GM19240 (cell line): ENCODE data around the gene PSMC3.

Source experiments
- DNase-seq: peaks from one replicate; pipeline ENCODE4 v3.0.0; 2011; ENCODE audit warnings: low spot score; ENCODE audit not compliant: insufficient read length

PSMC3 gene

GRCh38 chr11:47426062-47426956, at the start of gene PSMC3:
PSMC3 (minus strand) TSS chr11:47426439; CDS start chr11:47426279, 160 bp downstream.
- DNase-seq, result peak; percentile 93

GRCh38 chr11:47470671-47471070, 44.4 kb upstream of the PSMC3 start:
- DNase-seq, result no peak

- DNase-seq, result no peak
These were observed 43.3 kb upstream of the PSMC3 start for GRCh38 chr11:47469361-47470179.

GRCh38 chr11:47468598-47469214, 42.5 kb upstream of the PSMC3 start:
- DNase-seq, result no peak

DNA sequence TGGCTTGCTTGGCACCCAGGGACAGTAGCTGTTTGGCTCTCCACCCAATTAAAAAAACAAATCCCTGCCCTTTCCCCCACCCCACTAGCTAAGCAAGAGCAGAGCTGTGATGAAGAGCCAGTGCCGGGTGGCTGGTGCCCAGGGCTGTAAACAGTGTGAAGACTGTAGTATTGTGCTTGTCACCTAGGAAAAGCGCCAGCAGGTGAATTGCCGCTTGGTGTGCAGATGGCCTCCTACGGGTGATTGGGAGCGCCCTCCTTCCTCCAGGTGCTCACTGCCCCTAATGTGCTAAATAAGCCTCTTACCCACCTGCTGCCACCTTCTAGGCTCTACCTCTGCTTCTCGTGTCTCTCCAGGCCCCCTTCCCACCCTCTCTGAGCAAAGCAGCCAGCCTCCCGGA, 41.1 kb upstream of the PSMC3 start:
- DNase-seq, result no peak

- no peak for DNase-seq
These were observed 40.5 kb upstream of the PSMC3 start for GRCh38 chr11:47466701-47467250.

DNA sequence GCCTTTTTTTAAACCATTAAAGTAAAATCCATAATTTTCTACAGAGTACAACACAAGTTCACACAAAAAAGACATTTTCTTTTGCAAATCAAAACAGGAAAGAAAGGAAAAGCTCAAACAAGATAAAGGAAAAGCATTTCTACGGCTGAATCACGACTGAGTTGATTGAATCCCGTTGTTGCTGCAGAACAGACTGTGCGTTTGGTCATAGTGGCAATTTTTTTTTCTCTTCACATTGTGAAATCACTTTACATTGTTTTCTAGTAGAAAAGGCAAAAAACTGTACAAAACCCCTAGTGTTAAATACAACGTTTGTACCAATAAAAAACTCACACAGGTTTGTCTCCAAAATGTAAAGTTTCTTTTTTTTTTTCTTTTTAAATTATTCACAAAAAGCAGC, 40.0 kb upstream of the PSMC3 start:
- no peak for DNase-seq

- no peak for DNase-seq
These were observed 38.2 kb upstream of the PSMC3 start for GRCh38 chr11:47464483-47464882.

- DNase-seq, result no peak
These were observed 35.6 kb upstream of the PSMC3 start for GRCh38 chr11:47461876-47462275.

- no peak for DNase-seq
These were observed 34.5 kb upstream of the PSMC3 start for GRCh38 chr11:47460571-47461235.

- DNase-seq, result peak; percentile 71
These were observed 28.0 kb upstream of the PSMC3 start for GRCh38 chr11:47454258-47454671.

DNA sequence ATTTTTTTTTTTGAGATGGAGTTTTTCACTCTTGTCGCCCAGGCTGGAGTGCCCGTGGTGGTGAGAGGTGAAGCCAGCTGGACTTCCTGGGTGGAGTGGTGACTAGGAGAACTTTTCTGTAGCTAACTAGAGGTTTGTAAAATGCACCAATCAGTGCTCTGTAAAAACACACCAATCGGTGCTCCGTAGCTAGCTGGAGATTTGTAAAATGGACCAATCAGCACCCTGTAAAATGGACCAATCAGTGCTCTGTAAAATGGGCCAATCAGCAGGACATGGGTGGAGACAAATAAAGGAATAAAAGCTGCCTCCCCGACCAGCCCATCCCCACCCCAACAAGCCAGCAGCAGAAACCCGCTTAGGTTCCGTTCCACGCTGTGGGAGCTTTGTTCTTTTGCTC, 27.1 kb upstream of the PSMC3 start:
- no peak for DNase-seq

DNA sequence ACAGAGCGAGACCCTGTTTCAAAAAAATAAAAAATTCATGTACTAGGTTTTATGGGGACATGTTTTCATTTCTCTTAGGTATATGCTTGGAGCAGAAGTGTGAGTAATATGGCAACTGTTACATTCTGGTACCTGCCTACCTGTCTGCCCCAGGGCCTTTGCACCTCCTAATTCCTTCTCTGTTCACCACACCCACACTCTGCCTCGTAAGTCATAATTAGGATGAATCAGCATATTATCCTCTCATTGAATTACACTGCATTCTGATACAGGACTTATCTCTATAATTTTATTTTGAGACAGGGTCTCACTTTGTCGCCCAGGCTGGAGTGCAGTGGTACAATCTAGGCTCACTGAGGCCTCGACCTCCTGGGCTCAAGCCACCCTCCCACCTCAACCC, 25.8 kb upstream of the PSMC3 start:
- no peak for DNase-seq

- DNase-seq, result no peak
These were observed 25.2 kb upstream of the PSMC3 start for GRCh38 chr11:47451436-47451835.

GRCh38 chr11:47449541-47449940, 23.3 kb upstream of the PSMC3 start:
- no peak for DNase-seq

GRCh38 chr11:47448566-47449427, 22.6 kb upstream of the PSMC3 start, which contains the start of gene RAPSN:
RAPSN (minus strand) TSS chr11:47449136; CDS start chr11:47448964, 172 bp downstream.
- no peak for DNase-seq

DNA sequence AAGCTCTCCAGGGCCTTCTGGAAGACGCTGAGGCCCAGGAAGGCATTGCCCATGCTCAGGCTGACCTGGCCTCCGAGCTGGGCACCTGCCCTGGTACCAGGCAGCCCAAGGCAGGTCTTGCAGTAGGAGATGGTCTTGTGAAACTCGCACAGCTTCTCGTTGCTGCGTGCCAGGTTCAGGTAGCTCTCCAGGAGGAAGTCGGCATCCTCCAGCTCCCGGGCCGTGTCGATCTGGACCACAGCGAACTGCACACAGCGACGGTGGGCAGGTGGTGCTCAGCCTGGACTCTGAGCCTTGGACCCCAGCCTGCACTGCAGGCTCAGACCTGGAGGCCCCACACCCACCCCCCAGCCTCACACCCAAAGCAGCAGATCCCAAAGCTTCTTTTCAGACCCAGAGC, 21.7 kb upstream of the PSMC3 start:
- DNase-seq, result no peak

DNA sequence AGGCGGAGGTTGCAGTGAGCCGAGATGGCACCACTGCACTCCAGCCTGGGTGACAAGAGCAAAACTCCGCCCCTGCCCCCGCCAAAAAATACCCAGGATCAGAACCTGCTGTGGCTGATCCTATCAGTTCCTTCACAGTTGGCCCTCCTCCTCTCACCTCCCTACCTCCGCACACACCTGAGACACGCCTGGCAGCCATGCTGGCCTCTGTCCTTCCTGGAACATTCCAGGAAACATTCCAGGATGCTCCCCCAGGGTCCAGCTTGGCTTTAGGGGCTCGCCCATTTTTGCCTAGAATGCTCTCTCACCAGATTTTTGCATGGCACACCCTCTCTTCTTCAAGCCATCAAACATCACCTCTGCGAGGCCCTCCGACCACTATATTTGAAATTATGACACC, 20.6 kb upstream of the PSMC3 start:
- DNase-seq, result no peak

- DNase-seq, result no peak
These were observed 19.6 kb upstream of the PSMC3 start for GRCh38 chr11:47445840-47446239.

- no peak for DNase-seq
These were observed 17.6 kb upstream of the PSMC3 start for GRCh38 chr11:47443817-47444216.
